COR-L47 (cell line): ENCODE data around the gene DNAH6.
"Not testable (repeated sequence)": the region's sequence is repeated elsewhere in the genome, so short reads cannot be mapped to it uniquely, and the experiment has no call there.

Experiments
- DNase-seq: peaks from one replicate; lab custom pipeline; 2025; lab: John Stamatoyannopoulos, UW

DNAH6 gene

DNA sequence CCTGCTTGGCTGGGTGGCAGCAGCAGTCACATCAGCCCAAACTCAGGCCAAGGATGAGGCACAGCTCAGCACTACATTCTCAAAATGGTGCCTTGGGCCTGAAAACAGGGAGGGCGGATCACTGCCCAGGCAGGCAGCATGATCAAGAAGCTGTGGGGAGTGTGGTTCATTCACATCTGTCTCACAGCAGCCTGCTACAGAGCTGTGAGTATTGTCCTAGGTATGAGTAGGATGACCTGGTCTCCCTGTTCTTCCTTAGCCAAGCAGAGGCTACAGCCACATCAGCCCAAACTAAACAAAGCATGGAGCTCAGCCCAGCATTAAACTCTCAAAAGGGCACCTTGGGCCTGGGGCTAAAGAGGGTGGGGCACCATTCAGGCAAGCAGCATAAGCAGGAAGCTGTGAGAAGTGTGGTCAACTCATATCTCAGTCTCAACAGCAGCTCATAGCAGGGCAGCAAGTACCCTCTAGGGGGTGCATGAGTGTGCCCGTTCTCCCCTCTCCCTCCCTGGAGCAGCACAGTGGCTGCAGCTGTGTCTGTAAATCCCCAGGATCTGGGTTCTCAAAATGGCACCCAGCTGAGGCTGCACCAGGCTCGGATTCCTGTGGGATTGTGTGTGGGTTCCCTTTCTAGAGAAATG lies 225.0 kb downstream of the DNAH6 start:
- DNase-seq: no peak

GRCh38 chr2:84748341-84748740 lies 232.0 kb downstream of the DNAH6 start:
- DNase-seq: no peak

GRCh38 chr2:84749442-84749841 lies 233.1 kb downstream of the DNAH6 start:
- no peak for DNase-seq

GRCh38 chr2:84755096-84755495 lies 238.8 kb downstream of the DNAH6 start:
- DNase-seq: no peak

GRCh38 chr2:84757648-84758047 lies 241.3 kb downstream of the DNAH6 start:
- DNase-seq: no peak

DNA sequence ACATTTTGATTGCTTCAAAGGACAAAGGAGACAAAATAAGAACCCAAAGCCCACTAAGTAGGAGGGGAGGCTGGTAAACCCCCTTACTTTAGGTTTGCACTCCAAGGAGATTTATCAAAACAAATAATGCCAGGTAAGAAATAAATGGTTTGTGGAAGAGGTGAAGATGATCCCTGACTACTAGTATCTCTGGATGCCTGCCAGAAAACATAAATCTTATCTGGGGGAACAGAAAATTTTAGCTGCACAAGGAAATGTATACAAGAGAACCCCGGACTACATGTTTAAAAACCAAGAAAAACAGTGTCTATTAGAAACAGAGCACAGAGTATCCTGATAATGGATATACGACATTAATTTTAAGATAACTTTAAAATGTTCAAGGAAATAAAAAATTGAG lies 250.5 kb downstream of the DNAH6 start:
- no peak for DNase-seq

DNA sequence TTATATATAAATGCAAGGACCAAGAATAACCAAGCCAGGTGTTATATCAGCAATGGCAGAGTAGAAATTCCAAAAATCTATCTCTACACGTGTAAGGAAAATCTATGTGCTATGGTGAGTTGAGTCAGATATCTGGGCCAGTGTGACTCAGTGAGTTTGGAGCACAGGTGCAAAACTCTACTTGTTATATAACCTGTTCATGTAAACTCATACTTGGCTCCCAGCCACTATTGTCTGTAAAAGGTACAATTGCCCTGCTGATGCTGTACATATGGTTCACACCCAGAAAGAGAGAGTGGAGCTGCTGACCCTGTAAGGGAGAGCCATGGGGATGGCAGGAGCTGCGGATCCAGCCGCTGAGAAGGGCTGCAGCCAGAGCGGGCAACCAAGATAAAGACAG lies 252.5 kb downstream of the DNAH6 start:
- no peak for DNase-seq

DNA sequence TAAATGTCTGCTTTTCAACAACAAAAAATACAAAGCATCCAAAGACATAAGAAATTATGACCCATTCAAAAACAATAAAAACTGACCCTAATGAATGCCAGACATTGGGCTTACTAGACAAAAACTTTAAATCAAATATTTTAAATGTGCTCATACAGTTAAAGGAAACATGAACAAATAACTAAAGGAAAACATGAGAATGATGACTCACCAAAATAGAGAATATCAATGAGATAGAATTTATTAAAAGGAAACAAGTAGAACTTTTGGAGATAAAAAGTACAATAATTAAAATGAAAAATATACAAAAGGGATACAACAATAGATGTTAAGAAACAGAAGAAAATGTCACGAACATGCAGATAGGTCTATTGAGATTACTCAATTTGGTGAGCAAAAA lies 254.0 kb downstream of the DNAH6 start:
- DNase-seq: no peak

GRCh38 chr2:84771251-84771650 lies 255.0 kb downstream of the DNAH6 start:
- DNase-seq: no peak

DNA sequence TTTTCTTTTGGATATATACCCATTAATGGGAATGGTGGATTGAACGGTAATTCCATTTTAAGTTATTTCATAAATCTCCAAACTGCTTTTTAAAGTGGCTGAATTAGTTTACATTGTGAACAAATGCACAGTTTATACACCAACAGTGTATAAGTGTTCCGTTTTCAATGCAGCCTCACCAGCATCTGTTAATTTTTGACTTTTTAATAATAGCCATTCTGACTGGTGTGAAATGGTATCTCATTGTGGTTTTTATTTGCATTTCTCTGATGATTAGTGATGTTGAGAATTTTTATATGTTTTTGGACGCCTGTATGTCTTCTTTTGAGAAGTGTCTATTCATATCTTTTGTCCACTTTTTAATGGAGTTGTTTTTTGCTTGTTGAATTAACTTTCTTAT lies 257.3 kb downstream of the DNAH6 start:
- DNase-seq: not testable (repeated sequence)

- DNase-seq: no peak
These were observed 259.7 kb downstream of the DNAH6 start for GRCh38 chr2:84776011-84776410.

DNA sequence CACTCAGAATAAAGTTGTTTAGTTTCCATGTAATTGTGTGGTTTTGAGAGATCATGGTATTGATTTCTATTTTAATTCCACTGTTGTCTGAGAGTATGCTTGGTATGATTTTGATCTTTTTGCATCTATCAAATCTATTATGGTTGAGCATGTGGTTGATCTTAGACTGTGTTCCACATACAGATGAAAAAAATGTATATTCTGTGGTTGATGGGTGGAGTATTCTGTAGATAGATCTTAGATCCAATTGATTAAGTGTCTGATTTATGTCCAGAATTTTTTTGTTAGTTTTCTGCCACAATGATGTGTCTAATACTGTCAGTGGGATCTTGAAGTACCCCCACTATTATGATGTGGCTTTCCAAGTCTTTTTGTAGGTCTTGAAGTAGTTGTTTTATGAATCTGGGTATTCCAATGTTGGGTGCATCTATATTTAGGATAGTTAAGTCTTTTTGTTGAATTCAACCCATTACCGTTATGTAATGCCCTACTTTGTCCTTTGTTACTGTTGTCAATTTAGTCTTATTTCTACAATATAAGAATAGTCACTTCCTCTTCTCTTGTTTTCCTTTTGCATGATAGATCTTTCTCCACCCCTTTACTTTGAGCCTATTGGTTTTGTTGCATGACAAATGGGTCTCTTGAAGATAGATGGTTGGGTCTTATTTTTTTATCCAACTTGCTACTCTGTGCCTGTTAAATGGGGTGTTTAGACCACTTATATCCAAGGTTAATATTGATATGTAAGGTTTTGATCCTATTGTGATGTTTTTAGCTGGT lies 262.8 kb downstream of the DNAH6 start:
- no peak for DNase-seq

- DNase-seq: no peak
These were observed 263.5 kb downstream of the DNAH6 start for GRCh38 chr2:84779781-84780180.

GRCh38 chr2:84781942-84782716 lies 265.8 kb downstream of the DNAH6 start:
- no peak for DNase-seq

DNA sequence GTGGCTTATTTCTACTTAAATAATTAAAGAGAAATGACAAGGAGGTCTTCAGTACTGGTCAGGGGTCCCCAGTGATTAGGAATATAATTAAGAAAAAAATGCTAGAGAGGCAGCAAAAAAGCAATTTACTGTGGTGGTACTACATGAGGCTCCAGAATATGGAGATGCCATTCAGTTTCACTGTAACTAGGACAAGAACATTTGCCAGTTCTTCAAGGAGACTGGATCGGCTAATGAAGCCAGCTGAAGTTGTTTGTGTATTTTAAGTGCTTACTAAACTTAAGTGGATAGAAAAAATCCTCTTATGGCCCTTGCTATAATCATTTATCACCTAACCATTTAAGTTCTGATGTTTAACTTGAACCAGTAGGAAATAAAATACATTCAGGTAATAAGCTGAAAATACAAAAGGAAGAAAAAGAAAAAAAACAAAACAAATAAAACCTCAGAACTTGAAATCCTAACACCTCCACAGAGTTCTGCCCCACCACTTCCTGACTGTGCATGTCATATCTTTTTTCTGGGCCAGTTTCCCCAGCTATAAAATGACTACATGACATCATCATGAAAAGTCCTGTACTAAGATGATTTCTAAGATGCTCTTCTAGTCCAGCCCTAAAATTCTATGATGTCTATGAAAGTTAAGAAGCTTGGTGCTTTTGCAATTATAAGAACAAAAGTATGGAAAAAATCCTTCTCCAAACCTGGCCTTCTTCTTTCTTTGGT lies 266.6 kb downstream of the DNAH6 start:
- DNase-seq: no peak

DNA sequence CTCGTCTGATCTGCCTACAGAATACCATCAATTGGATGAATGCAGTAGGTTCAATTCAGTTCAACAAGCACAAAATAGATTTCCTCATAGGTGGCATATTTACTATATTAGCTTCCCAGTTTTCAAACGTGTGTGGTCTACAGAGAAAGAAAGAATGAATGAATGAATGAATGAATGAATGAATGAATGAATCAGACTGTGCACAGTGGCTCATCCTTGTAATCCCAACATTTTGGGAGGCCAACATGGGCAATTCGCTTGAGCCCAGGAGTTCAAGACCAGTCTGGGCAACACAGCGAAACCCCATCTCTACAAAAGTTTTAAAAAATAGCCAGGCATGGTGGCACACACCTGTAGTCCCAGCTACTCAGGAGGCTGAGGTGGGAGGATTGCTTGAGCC lies 269.7 kb downstream of the DNAH6 start:
- no peak for DNase-seq

GRCh38 chr2:84786601-84787000 lies 270.3 kb downstream of the DNAH6 start:
- no peak for DNase-seq

DNA sequence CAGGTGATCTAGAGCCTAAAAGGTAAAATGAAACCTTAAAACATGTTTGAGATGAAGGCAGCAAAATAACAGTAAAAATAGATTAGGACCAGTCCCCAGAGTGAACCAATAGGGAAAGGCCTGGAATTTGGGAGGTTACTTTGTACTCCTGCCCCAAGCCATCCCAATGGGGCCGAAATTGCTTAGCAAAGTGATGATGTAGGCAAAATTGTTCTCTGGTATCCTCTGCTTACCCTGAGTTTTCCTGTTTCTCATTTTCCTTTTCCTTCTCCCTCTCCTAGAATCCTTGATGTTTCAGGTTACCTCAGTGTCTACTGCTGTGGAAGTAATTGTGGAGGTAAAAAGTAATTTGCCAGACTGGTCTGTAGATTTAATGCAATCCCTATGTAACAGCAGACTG lies 271.7 kb downstream of the DNAH6 start:
- no peak for DNase-seq

- no peak for DNase-seq
These were observed 272.2 kb downstream of the DNAH6 start for GRCh38 chr2:84788498-84788897.

- DNase-seq: no peak
These were observed 276.7 kb downstream of the DNAH6 start for GRCh38 chr2:84792856-84793522.

GRCh38 chr2:84793641-84794040 lies 277.3 kb downstream of the DNAH6 start:
- DNase-seq: no peak

DNA sequence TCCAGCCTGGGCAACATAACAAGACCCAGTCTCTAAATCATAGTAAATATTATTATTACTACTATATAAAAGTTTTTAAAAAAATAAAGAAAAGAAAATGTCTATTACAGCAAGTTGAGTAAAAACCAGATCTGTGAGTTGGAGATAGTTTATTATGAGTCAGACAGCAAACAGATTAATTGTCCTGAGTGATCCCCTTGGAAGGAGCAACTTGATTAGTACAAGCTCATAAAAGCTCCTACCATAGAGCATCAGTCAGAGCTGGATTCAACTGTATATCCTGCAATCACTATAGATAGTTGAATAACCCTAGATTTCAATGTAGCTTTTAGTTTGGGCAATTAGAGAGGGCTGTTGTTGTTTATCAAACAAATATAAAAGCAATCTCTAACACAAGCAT lies 280.5 kb downstream of the DNAH6 start:
- DNase-seq: no peak
